Cardiac septum (tissue), 1 donor: ENCODE measurements around the gene IER3IP1. TPM values are rescaled to one million over a fixed set of nuclear protein-coding genes. Genes with fewer than 3 reads are reported as not detected.
"Not testable (repeated sequence)": the region's sequence is repeated elsewhere in the genome, so short reads cannot be mapped to it uniquely, and the experiment has no call there.

Experiments used
- DNase-seq: peaks from one replicate; pipeline ENCODE4 v3.0.0-alpha.2; 2020; ENCODE audit warnings: low spot score
- intact Hi-C: fragments of 100-400 bp; cut with DNase I; formaldehyde crosslinking; loops from one replicate; pipeline ENCODE4 v1.14.0; 2022
- total RNA-seq: library from RNA; stranded (reverse); fragmentation: NEBNext Ultra II Directional; extraction: Animal tissue kit (Norgen Biotek cat#: 25700); gene quantifications from one replicate; pipeline ENCODE4 v1.2.1, GENCODE V29; 2021
- donor health status: DM: no; HTN: no; CAD: no.

Gene IER3IP1
- total RNA-seq, 1 donor from 2014 or later = 9.5 TPM

DNA sequence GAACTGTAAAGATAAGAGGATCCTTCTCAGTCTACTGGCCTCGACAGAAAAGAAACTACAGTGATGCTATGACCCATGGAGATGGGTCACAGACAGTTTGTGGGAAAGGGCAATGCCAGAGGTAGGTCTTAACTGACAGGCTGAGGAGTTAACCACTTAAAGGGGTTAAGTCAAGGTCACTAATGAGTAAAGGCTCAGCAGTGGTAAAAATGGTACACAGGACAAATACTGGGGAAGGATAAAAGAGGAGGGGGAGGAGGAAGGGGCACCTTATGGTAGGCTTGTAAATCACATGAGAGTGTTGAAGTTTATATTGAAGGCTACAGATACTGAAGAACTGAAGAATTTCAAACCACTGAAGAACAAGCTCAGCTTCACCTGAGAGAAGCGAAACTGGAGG lies 9.9 kb downstream of the IER3IP1 start:
- no peak for DNase-seq
- intact Hi-C loops = no loop called here

DNA sequence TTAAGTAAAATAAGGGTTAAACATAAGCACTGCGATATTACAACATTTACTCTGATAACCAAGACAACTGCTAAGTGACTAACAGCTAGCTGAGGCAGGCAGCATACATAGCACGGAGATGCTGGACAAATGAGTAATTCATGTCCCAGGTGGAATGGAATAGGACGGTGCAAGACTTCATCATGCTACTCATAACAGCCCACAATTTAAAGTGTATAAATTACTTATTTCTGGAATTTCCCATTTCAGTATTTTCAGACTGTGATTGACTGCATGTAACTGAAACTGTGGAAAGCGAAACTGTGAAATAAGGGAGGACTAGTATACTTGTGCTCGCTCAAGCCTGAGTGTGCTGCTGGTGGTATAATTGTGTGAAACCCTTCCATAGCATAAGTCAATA lies 12.9 kb downstream of the IER3IP1 start:
- intact Hi-C loops = no loop called here
- no peak for DNase-seq

- intact Hi-C loops = no loop called here
- no peak for DNase-seq
Observed at GRCh38 chr18:47160256-47160655, 15.9 kb downstream of the IER3IP1 start.

GRCh38 chr18:47158404-47158803 lies 17.8 kb downstream of the IER3IP1 start:
- DNase-seq, intact Hi-C loops: not testable (repeated sequence)

GRCh38 chr18:47151439-47151838 lies 24.7 kb downstream of the IER3IP1 start:
- DNase-seq = no peak
- intact Hi-C loops = loop anchor here (2.0 kb wide), 1 partner anchor 23 kb away; no protein-coding TSS in a partner anchor

- no peak for DNase-seq
- intact Hi-C loops = loop anchor here (2.0 kb wide), 1 partner anchor 24 kb away; no protein-coding TSS in a partner anchor
Observed at GRCh38 chr18:47150824-47151366, 25.3 kb downstream of the IER3IP1 start.

DNA sequence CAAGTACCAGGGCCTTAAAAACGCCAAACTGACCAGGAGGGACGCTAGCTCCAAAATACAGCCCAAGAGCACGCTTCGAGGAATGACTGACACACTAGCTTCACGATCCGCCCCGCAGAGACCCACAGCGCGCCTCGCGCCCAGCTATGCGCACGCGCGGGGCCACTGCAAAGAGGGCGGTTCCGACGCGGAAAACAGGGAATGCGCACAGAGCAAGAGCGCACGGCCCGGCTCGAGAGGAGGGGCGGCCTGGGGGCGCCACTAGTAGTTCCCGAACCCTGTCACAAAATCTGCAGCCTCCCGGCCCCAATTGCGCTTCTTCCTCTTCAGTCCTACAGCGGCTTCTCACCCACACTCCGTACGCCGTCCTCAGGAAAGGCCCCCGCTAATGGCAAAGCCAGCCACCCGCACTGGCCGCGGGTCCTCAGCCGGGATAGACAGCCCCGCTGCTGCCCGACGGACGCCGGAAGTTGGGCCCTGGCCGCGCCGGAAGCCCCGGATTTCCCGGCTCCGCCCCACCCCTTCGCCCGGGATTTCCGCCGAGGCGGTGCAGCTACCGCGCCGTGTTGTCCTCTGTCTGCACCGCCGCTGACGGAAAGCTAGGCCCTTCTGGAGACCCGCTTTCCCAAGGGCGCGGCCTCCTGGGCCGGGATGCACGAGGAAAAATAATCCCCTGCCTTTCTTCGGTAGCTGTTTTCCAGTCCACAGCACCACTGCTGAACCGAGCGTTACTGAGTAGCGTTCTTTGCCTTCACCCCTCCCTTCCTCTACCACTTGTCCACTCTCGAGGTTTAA lies 25.9 kb downstream of the IER3IP1 start, which contains the start of gene HDHD2:
Gene HDHD2, minus strand, starts transcription at position 472 of the 795 bp plus-strand sequence. CDS start 14,061 bp downstream, outside the sequence.
- intact Hi-C loops = loop anchor here (2.0 kb wide), 1 partner anchor 25 kb away; no protein-coding TSS in a partner anchor
- DNase-seq = peak; percentile 94

- no peak for DNase-seq
- intact Hi-C loops = loop anchor here (2.0 kb wide), 1 partner anchor 25 kb away; no protein-coding TSS in a partner anchor
Observed at GRCh38 chr18:47149457-47150028, 26.6 kb downstream of the IER3IP1 start.

DNA sequence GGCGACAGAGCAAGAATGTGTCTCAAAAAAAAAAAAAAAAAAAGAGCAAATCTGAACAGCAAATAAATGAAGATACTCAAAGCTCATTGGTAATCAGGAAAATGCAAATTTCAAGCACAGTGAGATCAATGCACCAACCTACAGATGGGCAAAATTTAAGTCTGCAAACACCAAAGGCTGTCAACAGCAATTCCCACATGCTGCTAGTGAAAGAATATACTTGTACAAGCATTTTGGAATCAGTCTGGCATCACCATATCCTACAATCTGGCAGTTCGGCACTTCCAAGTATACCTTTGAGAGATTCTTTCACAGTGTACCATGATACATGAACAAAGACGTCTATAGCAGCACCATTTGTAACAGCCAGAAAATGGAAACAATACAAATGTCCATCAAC lies 30.0 kb downstream of the IER3IP1 start:
- intact Hi-C loops = no loop called here
- DNase-seq = no peak

DNA sequence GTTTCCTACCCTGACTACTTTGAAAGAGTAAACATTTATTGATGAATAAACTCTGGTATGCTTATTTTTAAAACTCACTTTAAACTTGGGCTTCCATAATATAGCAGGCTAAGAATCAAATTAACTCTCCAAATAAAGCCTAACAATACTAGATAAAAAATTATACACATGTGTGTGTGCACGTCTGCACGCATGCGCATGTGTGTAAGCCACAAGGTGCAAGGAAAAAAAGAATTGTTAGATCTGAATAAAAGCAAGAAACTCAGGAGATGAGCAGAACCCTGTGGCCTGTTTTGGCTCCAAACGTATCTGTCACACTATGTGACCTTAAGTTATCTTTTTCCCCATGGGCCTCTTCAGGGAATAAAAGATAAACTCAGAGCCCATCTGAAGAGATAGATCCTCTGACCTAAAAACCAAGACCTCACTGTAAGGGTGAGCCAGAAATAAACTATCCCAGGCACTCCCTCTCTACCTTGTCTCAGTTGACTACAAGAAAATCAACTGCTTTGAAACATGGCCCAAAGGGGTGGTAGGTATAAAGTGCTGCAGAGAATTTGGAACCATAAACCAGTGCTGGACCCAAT lies 32.2 kb downstream of the IER3IP1 start:
- intact Hi-C loops = no loop called here
- DNase-seq = no peak

DNA sequence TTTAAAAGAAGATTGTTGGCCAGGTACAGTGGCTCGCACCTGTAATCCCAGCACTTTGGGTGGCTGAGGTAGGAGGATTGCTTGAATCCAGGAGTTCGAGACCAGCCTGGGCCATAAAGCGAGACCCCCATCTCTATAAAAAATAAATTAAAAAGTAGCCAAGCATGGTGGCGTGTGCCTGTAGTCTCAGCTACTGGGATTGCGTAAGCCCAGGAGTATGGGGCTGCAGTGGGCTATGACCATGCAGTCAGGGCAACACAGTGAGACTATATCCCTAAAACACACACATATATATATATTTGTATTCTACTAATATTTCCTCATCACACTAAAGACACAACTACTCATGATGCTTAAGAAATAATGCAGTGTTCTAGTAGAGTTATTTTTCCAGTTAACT lies 33.0 kb downstream of the IER3IP1 start:
- DNase-seq = no peak
- intact Hi-C loops = no loop called here

DNA sequence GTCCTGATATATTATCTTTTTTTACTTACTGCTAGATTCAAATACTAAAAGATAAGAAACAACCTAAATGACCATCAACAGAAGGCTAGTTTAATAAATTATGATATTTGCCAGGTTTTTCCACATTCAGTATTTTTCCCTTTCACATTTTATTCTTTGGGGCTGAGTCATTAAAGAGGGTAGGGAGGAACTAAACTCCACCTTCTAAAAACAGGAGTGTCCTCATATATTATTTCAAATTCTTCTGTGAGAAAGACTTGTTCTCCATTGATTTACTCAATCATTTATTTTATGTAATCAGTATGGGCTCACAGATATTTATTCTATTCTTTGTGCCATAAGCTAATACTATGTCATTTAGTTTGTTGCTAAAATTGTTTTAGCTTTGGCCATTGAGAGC lies 34.9 kb downstream of the IER3IP1 start:
- DNase-seq = no peak
- intact Hi-C loops = no loop called here

DNA sequence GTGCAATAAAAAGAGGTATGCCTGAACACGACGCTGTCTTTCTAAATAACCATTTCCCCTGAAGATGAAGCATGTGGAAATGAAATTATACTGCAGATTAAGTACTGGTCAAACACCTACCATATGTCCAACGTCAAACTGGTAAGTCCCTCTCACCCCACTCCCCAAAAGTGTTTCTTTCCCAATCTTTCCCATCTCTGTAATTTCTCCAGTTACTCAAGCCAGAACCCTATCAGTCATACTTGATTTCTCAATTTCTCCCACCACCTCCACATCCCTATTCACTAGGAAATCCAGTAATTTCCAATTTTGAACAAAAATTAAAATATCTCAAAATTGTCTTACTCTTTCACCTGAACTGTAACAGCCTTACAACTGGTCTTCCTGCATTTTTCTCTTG lies 55.0 kb downstream of the IER3IP1 start:
- intact Hi-C loops = no loop called here
- DNase-seq = no peak

GRCh38 chr18:47120428-47120827 lies 55.7 kb downstream of the IER3IP1 start:
- intact Hi-C loops = no loop called here
- DNase-seq = no peak

GRCh38 chr18:47118981-47119380 lies 57.2 kb downstream of the IER3IP1 start:
- intact Hi-C loops = no loop called here
- no peak for DNase-seq

- no peak for DNase-seq
- intact Hi-C loops = no loop called here
Observed at GRCh38 chr18:47115205-47115604, 61.0 kb downstream of the IER3IP1 start.

DNA sequence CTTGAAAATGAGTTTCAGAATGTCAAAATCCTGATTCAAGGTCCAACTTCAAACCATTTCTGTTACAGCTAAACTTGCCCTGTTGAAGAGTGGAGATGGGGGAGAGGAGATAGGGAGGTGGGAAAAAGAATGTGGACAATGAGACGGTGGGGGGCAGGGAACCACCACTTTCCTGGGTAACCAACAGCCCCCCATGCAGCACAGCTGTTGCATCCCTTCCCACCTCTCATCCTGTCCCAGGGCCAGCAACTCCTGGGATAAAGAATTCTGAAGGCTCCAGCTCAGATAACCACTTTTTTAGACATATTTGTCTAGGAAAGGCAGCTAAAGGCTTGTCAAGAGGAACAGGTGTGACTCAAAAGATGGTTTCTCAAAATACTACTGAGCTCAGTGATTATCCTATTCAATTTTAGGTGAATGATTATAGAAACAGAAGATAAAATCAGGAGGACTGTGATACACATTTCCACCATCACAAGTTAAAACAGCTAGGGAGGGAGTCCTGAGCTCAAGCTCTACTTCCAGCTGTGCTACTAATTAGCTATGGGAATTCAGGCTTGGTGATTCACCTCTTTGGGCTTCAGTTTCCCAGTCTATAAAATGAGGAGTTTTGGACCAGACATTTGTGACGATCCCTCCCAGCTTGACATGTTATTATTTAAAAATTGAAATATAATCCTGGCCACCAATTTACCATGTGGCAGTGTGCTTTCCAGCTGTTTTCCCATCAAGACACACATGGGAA lies 62.2 kb downstream of the IER3IP1 start:
- DNase-seq = no peak
- intact Hi-C loops = no loop called here

DNA sequence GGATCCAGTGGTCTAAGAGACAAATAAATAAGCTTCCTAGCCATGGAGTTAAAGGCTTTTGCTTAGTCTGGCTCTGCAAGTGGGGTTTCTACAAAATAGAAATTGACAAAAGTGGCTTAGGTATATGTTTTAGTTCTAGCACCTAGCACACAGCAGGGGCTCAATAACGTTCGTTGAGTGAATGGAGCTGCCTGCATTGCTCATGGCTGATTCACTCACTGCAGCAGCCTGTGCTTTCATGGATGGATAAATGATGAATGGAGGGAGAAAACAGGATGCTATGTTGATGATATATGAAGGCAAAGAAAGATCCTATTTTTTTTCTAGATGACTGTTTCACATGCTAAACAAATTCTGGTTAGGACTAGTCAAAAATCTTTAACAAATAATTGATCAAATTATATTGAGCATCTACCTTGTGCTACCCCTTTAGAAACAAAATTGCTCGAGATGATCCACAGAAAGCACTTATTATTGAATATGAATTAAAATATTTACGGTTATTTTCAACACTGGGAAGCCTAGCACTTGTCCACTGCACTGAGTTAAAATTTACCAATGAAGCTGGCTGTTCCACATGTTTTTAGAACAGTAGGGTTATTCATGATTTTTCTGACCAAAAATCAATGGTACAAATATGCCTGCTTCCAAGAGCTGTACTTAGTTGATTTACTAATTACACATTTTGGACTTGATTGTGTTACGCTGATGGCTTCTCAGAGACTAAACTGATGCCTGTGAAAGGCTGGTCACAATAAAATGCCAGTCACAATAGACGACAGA lies 65.5 kb downstream of the IER3IP1 start:
- intact Hi-C loops = no loop called here

DNA sequence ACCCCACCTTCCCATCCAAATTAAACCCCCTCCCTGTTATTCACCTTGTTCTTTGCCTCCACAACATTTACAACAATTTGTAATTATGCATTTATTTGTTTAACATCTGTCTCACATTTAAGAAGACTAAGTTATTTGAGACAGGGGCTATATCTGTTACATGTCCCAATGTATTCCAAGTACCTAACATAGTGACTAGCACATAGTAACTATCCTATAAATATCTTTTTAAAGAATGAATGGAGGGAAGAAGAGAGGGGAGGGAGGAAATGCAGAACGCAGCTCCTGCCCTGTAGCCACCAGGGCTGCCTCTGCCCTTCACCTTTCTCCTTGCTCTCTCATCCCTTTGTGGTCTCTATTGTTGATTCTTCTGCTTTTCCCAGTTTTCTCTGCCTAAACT lies 66.4 kb downstream of the IER3IP1 start:
- DNase-seq = no peak
- intact Hi-C loops = no loop called here

More for the DNA sequence above, 65.5 kb downstream of the IER3IP1 start:
- DNase-seq = no peak
